Measurements from ENCODE around the gene SLC25A22.

Gene SLC25A22

GRCh38 chr11:833849-834311 lies 35.8 kb upstream of the SLC25A22 start:
- DNase-seq (ENCODE audit: low read depth) = no peak

DNA sequence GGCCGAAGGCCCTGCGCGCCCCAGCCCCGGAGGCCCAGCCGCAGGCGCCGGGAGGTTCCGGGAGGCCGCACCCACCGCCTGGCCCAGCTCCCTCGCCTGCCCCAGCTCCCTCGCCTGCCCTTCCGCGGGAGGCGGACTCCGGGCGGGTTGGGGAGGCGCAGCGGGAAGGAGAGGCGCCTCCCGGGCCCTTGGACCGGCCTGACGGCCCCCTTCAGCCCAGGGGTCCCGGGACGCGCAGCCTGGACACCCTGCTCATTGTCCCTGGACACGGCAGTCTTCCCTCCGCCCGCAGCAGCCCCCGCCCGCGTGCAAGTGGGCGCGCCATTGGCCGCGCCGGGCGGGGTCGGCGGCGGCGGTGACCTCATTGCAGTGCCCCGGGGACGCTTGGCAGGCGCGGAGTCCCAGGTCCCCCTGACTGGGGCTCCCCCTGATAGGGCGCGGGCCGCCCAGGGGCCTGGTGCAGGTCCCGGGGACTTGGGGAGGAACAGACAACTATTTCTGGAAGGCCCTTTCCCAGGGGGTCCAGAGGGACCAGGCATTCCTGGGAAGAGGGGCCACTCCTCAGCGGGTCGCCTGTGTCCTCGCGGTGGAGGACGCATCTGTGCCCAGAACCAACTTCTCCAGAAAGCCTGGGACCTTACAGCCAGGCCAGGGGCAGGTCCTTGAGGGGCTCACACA lies 35.2 kb upstream of the SLC25A22 start:
- DNase-seq (ENCODE audit: low read depth) = no peak

DNA sequence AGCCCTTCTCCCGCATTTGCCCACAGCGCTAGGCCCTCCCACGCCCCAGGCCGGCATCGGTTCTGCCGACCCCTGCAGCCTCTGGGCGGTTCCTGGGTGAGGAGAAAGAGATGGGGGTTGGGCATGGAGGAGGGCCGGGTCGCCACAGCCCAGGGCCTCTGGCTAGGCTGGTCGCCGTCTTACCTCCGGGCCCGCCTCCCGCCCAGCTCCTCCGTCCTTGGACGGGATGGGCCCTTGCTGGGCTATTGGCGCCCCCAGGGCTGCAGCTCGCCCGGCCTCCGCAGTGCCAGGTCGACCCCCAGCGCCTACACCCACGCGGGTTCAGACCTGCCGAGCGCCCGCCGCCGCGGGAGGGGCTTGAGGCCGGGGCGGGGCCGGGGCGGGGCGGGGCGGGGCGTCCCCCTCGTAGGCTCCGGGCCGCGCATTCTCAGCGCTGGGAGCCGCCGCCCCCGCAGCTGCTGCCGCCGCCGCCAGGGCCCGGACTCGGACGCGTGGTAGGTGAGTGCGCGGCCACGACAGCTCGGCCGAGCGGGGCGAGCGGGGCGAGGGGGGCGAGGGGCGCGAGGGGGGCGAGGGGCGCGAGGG lies 34.5 kb upstream of the SLC25A22 start, which contains the start of gene CD151:
Gene CD151, plus strand, starts transcription at position 424 of the 585 bp plus-strand sequence. CDS start 3,118 bp downstream, outside the sequence.
- peak; percentile 59 for DNase-seq (ENCODE audit: low read depth)

DNA sequence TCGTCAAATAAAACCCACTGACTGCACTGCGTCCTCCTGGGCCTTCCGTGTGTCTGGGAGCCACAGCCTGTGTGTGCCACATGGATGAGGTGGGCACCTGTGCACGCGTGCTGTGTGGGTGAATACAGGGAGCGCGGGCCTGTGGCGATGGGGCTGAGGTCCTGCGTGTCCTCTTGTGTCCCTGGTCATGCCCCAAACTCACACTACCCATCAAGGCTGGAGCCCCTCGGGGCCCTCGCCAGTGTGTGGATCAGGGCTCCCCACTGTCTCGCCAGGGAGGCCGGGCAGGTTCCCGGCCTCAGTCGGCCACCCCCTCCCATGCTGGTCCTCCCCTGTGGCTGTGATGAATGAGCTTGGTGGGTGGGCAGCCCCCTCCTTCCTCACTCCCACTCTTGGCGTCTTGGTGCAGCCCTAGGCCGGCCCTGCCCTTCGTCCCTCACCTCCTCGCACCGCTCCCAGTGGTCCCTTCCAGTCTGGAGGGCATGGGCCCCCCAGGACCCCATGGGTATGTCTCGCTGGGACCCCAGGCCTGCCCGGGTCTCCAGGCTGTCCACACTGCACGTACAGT lies 34.0 kb upstream of the SLC25A22 start:
- no peak for DNase-seq (ENCODE audit: low read depth)

- no peak for DNase-seq (ENCODE audit: low read depth)
Measured at GRCh38 chr11:831118-831864, 33.2 kb upstream of the SLC25A22 start.

GRCh38 chr11:830295-831117 lies 32.4 kb upstream of the SLC25A22 start:
- peak; percentile 69 for DNase-seq (ENCODE audit: low read depth)

- no peak for DNase-seq (ENCODE audit: low read depth)
Measured at GRCh38 chr11:829847-830294, 31.8 kb upstream of the SLC25A22 start.

- no peak for DNase-seq (ENCODE audit: low read depth)
Measured at GRCh38 chr11:829176-829846, 31.2 kb upstream of the SLC25A22 start.

GRCh38 chr11:828506-829175 lies 30.6 kb upstream of the SLC25A22 start:
- DNase-seq (ENCODE audit: low read depth) = no peak

DNA sequence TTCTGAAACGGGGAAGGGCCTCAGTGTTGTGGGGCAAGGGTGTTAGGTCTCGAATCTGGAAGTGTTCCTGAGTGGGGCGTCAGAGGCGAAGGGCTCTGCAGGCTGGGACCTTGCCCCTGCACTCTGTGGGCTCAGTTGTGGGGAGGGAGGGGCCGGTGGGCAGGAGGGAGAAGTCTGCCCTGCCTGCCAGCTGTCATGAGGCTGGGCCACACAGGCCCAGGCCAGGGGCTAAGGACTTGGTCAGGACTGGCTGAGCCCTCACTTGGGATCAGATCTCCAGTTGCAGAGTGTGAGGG lies 29.8 kb upstream of the SLC25A22 start, which contains the start of gene CRACR2B:
Gene CRACR2B, plus strand, starts transcription at position 23 of the 296 bp plus-strand sequence. CDS start 689 bp downstream, outside the sequence.
- no peak for DNase-seq (ENCODE audit: low read depth)

DNA sequence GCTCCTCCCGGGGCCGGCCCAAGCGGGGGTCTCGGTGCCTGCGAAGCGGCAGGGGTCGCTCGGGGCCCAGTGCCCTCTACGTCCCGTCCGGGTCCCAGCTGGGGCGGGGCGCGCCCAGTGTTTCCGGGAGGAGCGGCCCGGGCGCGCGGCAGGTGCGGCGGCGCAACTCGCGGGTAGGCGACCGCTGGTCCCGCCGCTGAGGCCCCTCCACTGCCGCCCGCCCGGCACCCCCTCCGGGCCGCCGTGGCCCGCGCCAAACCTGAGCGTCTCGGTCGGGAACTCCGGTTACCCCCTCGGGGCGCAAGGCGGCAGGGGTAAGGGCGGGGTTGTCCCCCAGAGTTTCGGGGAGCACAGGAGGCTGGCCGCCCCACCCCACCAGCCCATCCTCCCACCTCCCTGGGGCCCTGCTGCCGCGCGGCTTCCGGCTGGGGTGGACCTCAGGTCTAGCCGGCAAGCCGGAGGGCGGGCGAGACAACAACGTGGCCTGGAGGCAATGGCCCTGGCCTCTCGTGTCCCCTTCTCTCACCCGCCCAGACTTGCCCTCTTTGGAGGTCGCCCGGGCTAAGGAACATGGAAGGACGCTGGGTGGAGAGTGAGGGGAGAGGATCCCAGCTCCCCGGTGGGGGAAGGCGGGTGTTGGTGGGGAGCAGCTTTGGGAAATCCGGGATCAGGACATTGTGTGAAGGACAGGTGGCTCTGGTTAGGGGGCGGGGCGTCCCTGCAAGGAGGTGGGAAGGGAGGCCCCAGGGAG lies 29.2 kb upstream of the SLC25A22 start:
- DNase-seq (ENCODE audit: low read depth) = no peak

GRCh38 chr11:826836-827145 lies 28.7 kb upstream of the SLC25A22 start:
- DNase-seq (ENCODE audit: low read depth) = no peak

DNA sequence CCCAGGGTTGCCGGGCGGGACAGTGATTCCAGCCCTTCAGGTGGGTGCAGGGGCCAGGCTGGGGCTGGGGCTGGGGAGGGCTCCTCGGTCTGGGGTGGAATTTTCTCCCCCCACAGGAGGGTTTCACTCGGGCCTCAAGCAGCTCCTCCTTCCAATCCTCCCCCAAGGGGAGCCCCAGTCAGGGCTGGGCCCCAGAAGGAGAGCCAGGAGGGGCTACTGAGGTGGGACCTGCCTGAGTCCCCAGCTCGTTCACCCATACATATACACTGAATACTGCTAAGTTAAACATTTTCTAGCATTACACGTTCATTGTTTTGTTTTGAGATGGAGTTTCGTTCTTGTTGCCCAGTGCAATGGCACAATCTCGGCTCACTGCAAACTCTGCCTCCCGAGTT lies 28.1 kb upstream of the SLC25A22 start:
- no peak for DNase-seq (ENCODE audit: low read depth)

DNA sequence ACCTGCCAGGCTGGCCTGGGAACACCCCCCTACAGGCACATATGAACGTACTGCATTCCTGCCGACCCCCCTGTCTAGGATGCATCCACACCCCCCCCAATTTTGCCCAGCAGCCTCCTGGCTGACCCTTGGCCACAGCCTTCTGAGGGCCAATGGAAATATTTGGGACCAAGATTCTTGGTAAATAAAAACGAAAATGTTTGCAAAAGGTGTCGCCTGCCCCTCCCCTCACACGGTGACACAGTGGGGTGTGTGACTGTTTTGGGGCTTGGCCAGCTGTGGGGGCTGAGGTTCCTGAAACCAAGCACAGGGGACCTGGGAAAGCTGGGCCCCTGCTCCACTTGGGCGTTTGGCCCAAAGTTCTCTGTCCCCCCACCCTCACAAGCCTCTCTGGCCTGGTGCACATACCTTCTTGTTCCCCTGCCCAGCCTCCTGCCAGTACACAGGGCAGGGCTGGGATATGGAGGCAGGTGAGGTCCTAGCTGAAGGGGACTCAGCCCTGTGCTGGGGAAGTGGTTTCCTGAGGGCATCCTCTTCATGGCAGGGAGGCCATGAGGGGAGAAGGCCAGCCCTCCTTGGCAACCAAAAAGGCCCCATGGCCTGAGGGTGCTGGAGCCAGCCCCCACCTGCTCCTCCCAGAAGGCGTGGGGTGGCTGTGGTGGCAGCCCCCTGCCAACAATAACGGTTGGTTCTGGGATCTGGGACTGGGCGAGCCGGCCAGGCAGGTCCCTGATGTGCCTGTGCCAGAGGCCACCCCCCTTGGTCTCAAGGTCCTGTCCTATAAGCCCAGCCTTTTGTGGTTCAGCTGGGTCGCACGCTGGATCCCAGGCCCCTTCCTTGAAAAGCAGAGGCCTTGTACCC lies 27.5 kb upstream of the SLC25A22 start:
- DNase-seq (ENCODE audit: low read depth) = no peak

GRCh38 chr11:824942-825341 lies 26.9 kb upstream of the SLC25A22 start:
- no peak for DNase-seq (ENCODE audit: low read depth)

DNA sequence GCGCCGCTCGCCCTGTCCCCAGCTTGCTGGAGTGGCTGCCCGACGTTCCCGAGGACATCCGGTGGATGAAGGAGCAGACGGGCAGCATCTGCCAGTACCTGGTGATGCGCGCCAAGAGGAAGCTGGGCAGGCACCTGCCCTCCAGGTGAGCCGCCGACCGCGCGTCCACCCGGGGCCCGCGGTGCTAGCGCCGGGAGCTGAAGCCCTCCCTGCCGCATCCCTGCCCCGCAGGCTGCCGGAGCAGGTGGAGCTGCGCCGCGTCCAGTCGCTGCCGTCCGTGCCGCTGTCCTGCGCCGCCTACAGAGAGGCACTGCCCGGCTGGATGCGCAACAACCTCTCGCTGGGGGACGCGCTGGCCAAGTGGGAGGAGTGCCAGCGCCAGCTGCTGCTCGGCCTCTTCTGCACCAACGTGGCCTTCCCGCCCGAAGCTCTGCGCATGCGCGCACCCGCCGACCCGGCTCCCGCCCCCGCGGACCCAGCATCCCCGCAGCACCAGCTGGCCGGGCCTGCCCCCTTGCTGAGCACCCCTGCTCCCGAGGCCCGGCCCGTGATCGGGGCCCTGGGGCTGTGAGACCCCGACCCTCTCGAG lies 26.3 kb upstream of the SLC25A22 start:
- no peak for DNase-seq (ENCODE audit: low read depth)

- no peak for DNase-seq (ENCODE audit: low read depth)
Measured at GRCh38 chr11:823441-824291, 25.6 kb upstream of the SLC25A22 start.
